Measurements from ENCODE around the gene DNM1L. TPM values are rescaled to one million over a fixed set of nuclear protein-coding genes. Genes with fewer than 3 reads are reported as not detected.
A peak's percentile ranks its signal among the peaks of the same experiment; 100 is the strongest.

DNM1L gene
- total and polyA plus RNA-seq, 9 of the 15 experiments (the other 6 are each of a cell fraction or from before 2014, with no cell fraction given), result 24.1 to 82.8 (median 61.5) TPM

DNA sequence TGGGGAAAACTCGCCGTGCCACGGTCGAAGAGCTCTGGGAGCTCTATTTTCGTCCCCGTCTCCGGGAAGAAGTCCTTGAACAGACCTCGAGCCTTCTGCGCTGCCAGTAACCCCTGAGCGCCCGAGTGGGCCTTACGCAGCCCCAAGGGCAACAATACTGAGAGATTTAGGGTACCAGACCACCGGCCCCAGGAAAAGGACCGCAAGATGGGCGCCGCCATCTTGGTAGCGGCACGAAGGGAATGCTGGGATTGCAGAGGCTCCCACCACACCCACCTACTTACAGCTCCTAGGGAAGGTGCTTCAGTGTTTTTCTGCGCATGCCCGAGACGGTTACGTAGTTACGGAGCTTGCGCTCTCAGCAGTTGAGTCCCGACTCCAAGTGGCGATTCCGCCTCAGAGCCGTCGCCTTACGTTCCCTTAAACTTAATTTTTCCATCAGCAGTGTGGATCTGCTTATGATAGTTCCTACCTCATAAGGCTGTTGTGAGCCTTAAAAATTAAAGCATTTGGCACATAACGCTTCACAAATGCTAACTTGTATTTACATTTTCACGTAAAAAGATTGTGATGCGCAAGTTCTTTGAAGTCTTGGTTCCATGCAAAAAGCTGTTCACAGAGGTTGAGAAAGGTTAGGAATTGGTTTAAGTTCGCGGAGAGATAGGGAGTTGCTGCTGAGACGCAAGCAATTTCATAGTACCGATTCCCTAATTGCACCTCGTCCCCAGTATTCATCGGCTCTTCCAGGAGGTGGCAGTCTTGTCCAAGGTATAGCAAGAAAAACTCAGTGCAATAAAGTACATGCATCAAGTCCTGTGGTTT is 76.8 kb downstream of the DNM1L start, which contains the start of gene YARS2 (continued):
- TF ChIP-seq, protein P1, sequence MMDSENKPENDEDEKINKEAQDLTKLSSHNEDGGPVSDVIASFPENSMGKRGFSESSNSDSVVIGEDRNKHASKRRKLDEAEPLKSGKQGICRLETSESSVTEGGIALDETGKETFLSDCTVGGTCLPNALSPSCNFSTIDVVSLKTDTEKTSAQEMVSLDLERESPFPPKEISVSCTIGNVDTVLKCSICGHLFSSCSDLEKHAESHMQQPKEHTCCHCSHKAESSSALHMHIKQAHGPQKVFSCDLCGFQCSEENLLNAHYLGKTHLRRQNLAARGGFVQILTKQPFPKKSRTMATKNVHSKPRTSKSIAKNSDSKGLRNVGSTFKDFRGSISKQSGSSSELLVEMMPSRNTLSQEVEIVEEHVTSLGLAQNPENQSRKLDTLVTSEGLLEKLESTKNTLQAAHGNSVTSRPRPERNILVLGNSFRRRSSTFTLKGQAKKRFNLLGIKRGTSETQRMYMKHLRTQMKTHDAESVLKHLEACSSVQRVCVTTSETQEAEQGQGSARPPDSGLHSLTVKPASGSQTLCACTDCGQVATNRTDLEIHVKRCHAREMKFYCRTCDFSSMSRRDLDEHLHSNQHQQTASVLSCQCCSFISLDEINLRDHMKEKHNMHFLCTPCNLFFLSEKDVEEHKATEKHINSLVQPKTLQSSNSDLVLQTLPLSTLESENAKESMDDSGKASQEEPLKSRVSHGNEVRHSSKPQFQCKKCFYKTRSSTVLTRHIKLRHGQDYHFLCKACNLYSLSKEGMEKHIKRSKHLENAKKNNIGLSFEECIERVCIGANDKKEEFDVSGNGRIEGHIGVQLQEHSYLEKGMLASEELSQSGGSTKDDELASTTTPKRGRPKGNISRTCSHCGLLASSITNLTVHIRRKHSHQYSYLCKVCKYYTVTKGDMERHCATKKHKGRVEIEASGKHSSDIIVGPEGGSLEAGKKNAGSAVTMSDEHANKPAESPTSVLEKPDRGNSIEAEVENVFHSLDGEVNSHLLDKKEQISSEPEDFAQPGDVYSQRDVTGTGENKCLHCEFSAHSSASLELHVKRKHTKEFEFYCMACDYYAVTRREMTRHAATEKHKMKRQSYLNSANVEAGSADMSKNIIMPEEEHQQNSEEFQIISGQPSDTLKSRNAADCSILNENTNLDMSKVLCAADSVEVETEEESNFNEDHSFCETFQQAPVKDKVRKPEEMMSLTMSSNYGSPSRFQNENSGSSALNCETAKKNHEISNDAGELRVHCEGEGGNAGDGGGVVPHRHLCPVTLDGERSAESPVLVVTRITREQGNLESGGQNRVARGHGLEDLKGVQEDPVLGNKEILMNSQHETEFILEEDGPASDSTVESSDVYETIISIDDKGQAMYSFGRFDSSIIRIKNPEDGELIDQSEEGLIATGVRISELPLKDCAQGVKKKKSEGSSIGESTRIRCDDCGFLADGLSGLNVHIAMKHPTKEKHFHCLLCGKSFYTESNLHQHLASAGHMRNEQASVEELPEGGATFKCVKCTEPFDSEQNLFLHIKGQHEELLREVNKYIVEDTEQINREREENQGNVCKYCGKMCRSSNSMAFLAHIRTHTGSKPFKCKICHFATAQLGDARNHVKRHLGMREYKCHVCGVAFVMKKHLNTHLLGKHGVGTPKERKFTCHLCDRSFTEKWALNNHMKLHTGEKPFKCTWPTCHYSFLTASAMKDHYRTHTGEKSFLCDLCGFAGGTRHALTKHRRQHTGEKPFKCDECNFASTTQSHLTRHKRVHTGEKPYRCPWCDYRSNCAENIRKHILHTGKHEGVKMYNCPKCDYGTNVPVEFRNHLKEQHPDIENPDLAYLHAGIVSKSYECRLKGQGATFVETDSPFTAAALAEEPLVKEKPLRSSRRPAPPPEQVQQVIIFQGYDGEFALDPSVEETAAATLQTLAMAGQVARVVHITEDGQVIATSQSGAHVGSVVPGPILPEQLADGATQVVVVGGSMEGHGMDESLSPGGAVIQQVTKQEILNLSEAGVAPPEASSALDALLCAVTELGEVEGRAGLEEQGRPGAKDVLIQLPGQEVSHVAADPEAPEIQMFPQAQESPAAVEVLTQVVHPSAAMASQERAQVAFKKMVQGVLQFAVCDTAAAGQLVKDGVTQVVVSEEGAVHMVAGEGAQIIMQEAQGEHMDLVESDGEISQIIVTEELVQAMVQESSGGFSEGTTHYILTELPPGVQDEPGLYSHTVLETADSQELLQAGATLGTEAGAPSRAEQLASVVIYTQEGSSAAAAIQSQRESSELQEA (IDR thresholded peaks at IDR 0.05; ENCODE audit: low read depth), result no peak
- TF ChIP-seq, protein P2, sequence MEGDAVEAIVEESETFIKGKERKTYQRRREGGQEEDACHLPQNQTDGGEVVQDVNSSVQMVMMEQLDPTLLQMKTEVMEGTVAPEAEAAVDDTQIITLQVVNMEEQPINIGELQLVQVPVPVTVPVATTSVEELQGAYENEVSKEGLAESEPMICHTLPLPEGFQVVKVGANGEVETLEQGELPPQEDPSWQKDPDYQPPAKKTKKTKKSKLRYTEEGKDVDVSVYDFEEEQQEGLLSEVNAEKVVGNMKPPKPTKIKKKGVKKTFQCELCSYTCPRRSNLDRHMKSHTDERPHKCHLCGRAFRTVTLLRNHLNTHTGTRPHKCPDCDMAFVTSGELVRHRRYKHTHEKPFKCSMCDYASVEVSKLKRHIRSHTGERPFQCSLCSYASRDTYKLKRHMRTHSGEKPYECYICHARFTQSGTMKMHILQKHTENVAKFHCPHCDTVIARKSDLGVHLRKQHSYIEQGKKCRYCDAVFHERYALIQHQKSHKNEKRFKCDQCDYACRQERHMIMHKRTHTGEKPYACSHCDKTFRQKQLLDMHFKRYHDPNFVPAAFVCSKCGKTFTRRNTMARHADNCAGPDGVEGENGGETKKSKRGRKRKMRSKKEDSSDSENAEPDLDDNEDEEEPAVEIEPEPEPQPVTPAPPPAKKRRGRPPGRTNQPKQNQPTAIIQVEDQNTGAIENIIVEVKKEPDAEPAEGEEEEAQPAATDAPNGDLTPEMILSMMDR (IDR thresholded peaks at IDR 0.05 in 2 of 3, conservative IDR thresholded peaks at IDR 0.05 in 1 of 3; ENCODE audit: insufficient read depth in 2 of 3, low read depth in 1 of 3, low read length in 3 of 3), result peak; percentile 74 to 90 (median 89)
- TF ChIP-seq TGIF2 (CRISPR knock-in tag; IDR thresholded peaks at IDR 0.05) (no peak), JUND (IDR thresholded peaks at IDR 0.05; ENCODE audit: borderline replicate concordance, low read depth, low read length) (peak; percentile 12; the same call in 1 of the 2 replicates), JUND (tag; IDR thresholded peaks at IDR 0.05; ENCODE audit: borderline replicate concordance, low read depth, low read length) (no peak; the same call in 2 of the 3 replicates), NR2C2 (CRISPR knock-in tag; IDR thresholded peaks at IDR 0.05) (0 out of 2 replicates have a peak, but pooled peaks have one; percentile 32), NR2C2 (tag; IDR thresholded peaks at IDR 0.05) (no peak)
- TF ChIP-seq, protein P3, sequence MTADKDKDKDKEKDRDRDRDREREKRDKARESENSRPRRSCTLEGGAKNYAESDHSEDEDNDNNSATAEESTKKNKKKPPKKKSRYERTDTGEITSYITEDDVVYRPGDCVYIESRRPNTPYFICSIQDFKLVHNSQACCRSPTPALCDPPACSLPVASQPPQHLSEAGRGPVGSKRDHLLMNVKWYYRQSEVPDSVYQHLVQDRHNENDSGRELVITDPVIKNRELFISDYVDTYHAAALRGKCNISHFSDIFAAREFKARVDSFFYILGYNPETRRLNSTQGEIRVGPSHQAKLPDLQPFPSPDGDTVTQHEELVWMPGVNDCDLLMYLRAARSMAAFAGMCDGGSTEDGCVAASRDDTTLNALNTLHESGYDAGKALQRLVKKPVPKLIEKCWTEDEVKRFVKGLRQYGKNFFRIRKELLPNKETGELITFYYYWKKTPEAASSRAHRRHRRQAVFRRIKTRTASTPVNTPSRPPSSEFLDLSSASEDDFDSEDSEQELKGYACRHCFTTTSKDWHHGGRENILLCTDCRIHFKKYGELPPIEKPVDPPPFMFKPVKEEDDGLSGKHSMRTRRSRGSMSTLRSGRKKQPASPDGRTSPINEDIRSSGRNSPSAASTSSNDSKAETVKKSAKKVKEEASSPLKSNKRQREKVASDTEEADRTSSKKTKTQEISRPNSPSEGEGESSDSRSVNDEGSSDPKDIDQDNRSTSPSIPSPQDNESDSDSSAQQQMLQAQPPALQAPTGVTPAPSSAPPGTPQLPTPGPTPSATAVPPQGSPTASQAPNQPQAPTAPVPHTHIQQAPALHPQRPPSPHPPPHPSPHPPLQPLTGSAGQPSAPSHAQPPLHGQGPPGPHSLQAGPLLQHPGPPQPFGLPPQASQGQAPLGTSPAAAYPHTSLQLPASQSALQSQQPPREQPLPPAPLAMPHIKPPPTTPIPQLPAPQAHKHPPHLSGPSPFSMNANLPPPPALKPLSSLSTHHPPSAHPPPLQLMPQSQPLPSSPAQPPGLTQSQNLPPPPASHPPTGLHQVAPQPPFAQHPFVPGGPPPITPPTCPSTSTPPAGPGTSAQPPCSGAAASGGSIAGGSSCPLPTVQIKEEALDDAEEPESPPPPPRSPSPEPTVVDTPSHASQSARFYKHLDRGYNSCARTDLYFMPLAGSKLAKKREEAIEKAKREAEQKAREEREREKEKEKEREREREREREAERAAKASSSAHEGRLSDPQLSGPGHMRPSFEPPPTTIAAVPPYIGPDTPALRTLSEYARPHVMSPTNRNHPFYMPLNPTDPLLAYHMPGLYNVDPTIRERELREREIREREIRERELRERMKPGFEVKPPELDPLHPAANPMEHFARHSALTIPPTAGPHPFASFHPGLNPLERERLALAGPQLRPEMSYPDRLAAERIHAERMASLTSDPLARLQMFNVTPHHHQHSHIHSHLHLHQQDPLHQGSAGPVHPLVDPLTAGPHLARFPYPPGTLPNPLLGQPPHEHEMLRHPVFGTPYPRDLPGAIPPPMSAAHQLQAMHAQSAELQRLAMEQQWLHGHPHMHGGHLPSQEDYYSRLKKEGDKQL (CRISPR knock-in tag; IDR thresholded peaks at IDR 0.05; ENCODE audit: borderline replicate concordance), result no peak
